B cell (primary cell): ENCODE measurements around the gene TRIM58.

Source experiments
- CTCF ChIP-seq: fragments of 200-600 bp; IDR thresholded peaks from one replicate; pipeline ENCODE4 v1.8.0; 2022; ENCODE audit warnings: antibody characterized with exemption, mild to moderate bottlenecking
- EZH2 ChIP-seq: IDR thresholded peaks from 2 replicates; pipeline ENCODE4 v1.6.1; 2012; ENCODE audit warnings: borderline replicate concordance, low read depth, mild to moderate bottlenecking, moderate library complexity, low read length; ENCODE audit not compliant: insufficient read depth, poor library complexity, severe bottlenecking

GRCh38 chr1:247895976-247896375 lies 39.0 kb downstream of the TRIM58 start:
- no peak for TF ChIP-seq CTCF
- TF ChIP-seq EZH2: no peak
